Liver (tissue), 3 donors: Measurements from ENCODE around the gene HECTD1.
"Not testable (repeated sequence)": the region's sequence is repeated elsewhere in the genome, so short reads cannot be mapped to it uniquely, and the experiment has no call there.

Experiments used
- ATF3 ChIP-seq: IDR thresholded peaks from 2 replicates; pipeline ENCODE4 v1.6.1; 2016; ENCODE audit warnings: antibody characterized with exemption
- CTCF ChIP-seq: fragments of 150-350 bp; IDR thresholded peaks from 2 replicates; pipeline ENCODE4 v1.5.1; 2017; ENCODE audit warnings: improper control_type of control experiment, low read depth, low read length; ENCODE audit not compliant: missing input control
- GABPA ChIP-seq, 2 donors: IDR thresholded peaks in 1 of 2; conservative IDR thresholded peaks in 1 of 2; 2 replicates each; pipeline ENCODE4 v1.6.1; 2016; ENCODE audit warnings: antibody characterized with exemption in 2 of 2, mild to moderate bottlenecking in 1 of 2, moderate library complexity in 1 of 2
- HNF4G ChIP-seq: IDR thresholded peaks from 2 replicates; pipeline ENCODE4 v1.6.1; 2016; ENCODE audit warnings: antibody characterized with exemption
- JUND ChIP-seq, 2 donors: IDR thresholded peaks; 2 replicates each; pipeline ENCODE4 v1.6.1; 2016; ENCODE audit warnings: antibody characterized with exemption in 2 of 2
- MAX ChIP-seq: IDR thresholded peaks from 2 replicates; pipeline ENCODE4 v1.6.1; 2016; ENCODE audit warnings: antibody characterized with exemption
- NR2F2 ChIP-seq: IDR thresholded peaks from 2 replicates; pipeline ENCODE4 v1.6.1; 2016; ENCODE audit warnings: antibody characterized with exemption
- RAD21 ChIP-seq, 2 donors: IDR thresholded peaks; 2 replicates each; pipeline ENCODE4 v1.6.1; 2016; ENCODE audit warnings: antibody characterized with exemption in 2 of 2, mild to moderate bottlenecking in 2 of 2
- REST ChIP-seq: IDR thresholded peaks from 2 replicates; pipeline ENCODE4 v1.6.1; 2016; ENCODE audit warnings: antibody characterized with exemption, mild to moderate bottlenecking
- RXRA ChIP-seq, 2 donors: IDR thresholded peaks; 2 replicates each; pipeline ENCODE4 v1.6.1; 2017 to 2018; ENCODE audit warnings: antibody characterized with exemption in 2 of 2, mild to moderate bottlenecking in 1 of 2
- SP1 ChIP-seq: IDR thresholded peaks from 2 replicates; pipeline ENCODE4 v1.6.1; 2018; ENCODE audit warnings: antibody characterized with exemption, mild to moderate bottlenecking
- TAF1 ChIP-seq: conservative IDR thresholded peaks from 2 replicates; pipeline ENCODE4 v1.6.1; 2016; ENCODE audit warnings: antibody characterized with exemption, mild to moderate bottlenecking
- YY1 ChIP-seq: IDR thresholded peaks from 2 replicates; pipeline ENCODE4 v1.6.1; 2016; ENCODE audit warnings: antibody characterized with exemption, mild to moderate bottlenecking
- ZBTB33 ChIP-seq: IDR thresholded peaks from 2 replicates; pipeline ENCODE4 v1.6.1; 2016; ENCODE audit warnings: antibody characterized with exemption
- donor health status: healthy.
- donor health status: healthy.

- TF ChIP-seq CTCF; GABPA (IDR thresholded peaks at IDR 0.05 in 1 of 2, conservative IDR thresholded peaks at IDR 0.05 in 1 of 2); HNF4G; TAF1; YY1; MAX; ZBTB33; RAD21 (IDR thresholded peaks at IDR 0.05); REST; SP1; RXRA (IDR thresholded peaks at IDR 0.05); NR2F2; ATF3; JUND (IDR thresholded peaks at IDR 0.05): not testable (repeated sequence)
Measured at GRCh38 chr14:31255918-31256317, 48.3 kb upstream of the HECTD1 start.
